Spinal cord (tissue), 10 donors: ENCODE measurements around the gene VCPKMT. TPM values are rescaled to one million over a fixed set of nuclear protein-coding genes. Genes with fewer than 3 reads are reported as not detected.

Source experiments
- DNase-seq, 6 donors: peaks; one replicate each; pipeline versions ENCODE4 v3.0.0 to v3.0.0-alpha.2; 2013 to 2015; ENCODE audit warnings: low spot score in 6 of 6, low read depth in 4 of 6
- H3K27ac ChIP-seq: one replicate; pipeline ENCODE4 v1.5.1; 2013; ENCODE audit warnings: low read depth, low read length, control low read depth
- H3K27me3 ChIP-seq: one replicate; pipeline ENCODE4 v1.6.1; 2013; ENCODE audit warnings: low read length; ENCODE audit not compliant: control insufficient read depth, insufficient read depth
- H3K36me3 ChIP-seq: one replicate; pipeline ENCODE4 v1.6.1; 2013; ENCODE audit warnings: low read length; ENCODE audit not compliant: control insufficient read depth, insufficient read depth
- H3K4me1 ChIP-seq: one replicate; pipeline ENCODE4 v1.6.1; 2013; ENCODE audit warnings: low read length; ENCODE audit not compliant: control insufficient read depth, insufficient read depth
- H3K4me3 ChIP-seq: one replicate; pipeline ENCODE4 v1.5.1; 2013; ENCODE audit warnings: low read depth, low read length, control low read depth
- H3K9me3 ChIP-seq: one replicate; pipeline ENCODE4 v1.6.1; 2013; ENCODE audit warnings: low read length; ENCODE audit not compliant: control insufficient read depth, insufficient read depth
- WGBS: methylation state at CpG from one replicate; pipeline ENCODE4 v1.1.5; 2013; ENCODE audit warnings: missing lambda C conversion rate; ENCODE audit not compliant: insufficient coverage; 5-methylcytosine and 5-hydroxymethylcytosine counted together
- polyA plus RNA-seq, 2 donors: library from polyadenylated mRNA; unstranded; fragments of 120-200 nt; gene quantifications; one replicate each; pipeline ENCODE4 v1.2.1, GENCODE V29; 2013; ENCODE audit not compliant: insufficient read length in 2 of 2
- small RNA-seq: library from RNA; depleted of rRNA; stranded (forward); fragments of <200 nt; gene quantifications from one replicate; pipeline ENCODE3, GENCODE V24; 2014; ENCODE audit warnings: low replicate concordance
- total RNA-seq, 2 donors: library from RNA; depleted of rRNA in 1 of 2; stranded (reverse); fragments of 120-200 nt in 1 of 2; fragments of >200 nt in 1 of 2; gene quantifications; one replicate each; pipeline versions ENCODE4 v1.2.3 to v1.2.4, GENCODE V29; 2013 to 2014
- donor health status: healthy.

The VCPKMT gene
- total and polyA plus RNA-seq, 4 donors: 9.4 to 18.0 (median 13.2) TPM

- H3K27ac ChIP-seq: peak overlapping the region; percentile 44
- WGBS: 69% methylated on average over 10 of the region's 11 CpGs
- no peaks in the 10 kb centered on the region for H3K36me3 ChIP-seq
- H3K27me3 ChIP-seq: no peaks in the 10 kb centered on the region
- H3K4me1 ChIP-seq: peaks cover 32% of the 10 kb centered on the region
- H3K4me3 ChIP-seq: no peak overlapping the region
- DNase-seq: no peak
- no peaks in the 10 kb centered on the region for H3K9me3 ChIP-seq
Measured at GRCh38 chr14:50061664-50062437, 54.5 kb downstream of the VCPKMT start.

GRCh38 chr14:50060871-50061663 lies 55.3 kb downstream of the VCPKMT start:
- H3K27ac ChIP-seq: peak overlapping the region; percentile 44
- H3K4me3 ChIP-seq: no peak overlapping the region
- peaks cover 32% of the 10 kb centered on the region for H3K4me1 ChIP-seq
- DNase-seq: peak in 2 of 6 donors; percentile 25 to 54
- 49% methylated on average over 4 of the region's 12 CpGs for WGBS
- H3K9me3 ChIP-seq: no peaks in the 10 kb centered on the region
- H3K27me3 ChIP-seq: no peaks in the 10 kb centered on the region
- H3K36me3 ChIP-seq: no peaks in the 10 kb centered on the region

DNA sequence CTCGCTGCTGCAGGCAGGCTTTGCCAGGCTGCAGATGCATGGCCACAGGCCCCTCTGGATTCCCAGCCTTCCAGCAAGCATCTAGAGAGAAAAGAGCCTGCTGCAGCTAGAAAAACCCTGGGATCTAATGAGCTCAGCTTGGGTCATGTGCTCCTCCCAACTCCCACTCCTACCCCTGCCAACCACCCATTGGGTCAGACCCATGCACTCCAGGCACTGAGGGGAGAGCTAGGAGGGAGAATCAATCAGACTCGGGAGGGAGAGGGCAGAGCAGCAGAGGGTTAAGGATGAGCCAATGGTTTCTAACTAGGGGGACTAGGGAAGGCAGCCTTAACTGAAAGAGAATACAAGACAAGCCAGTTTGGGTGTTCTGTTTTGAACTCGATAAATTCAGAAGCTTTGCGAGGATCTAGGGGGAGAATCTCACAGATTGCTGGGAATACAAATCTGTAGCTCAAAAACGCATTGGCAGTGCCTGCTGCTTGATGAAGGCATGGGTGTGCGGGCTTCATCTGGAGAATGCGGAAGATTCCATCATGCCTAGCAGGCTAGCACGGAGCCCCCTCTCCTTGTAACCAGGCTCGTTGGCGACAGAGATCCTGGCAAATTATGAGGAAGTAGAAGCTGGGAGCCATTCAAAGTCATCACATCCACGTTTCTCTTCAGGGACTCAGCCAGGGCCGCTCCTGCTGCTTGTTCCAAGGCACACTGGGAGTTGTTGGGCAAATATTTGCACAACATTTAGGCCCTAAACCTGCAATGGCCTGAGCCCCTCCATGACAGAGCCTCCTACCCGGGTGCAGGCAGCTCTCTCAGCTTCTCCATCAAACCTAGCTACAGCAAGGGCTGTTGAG lies 56.4 kb downstream of the VCPKMT start:
- Histone ChIP-seq H3K36me3 (no peaks in the 10 kb centered on the region), H3K4me1 (peaks cover 32% of the 10 kb centered on the region), H3K9me3 (no peaks in the 10 kb centered on the region), H3K4me3 (no peak overlapping the region), H3K27me3 (no peaks in the 10 kb centered on the region), H3K27ac (peak overlapping the region; percentile 29)
- 77% methylated on average over 11 of the region's 13 CpGs for WGBS
- DNase-seq: peak in 1 of 6 donors; percentile 69

Small RNA genes lying within 50 kb of the gene (small RNA-seq; reads per million reads assigned to genes)
- not detected for gene RF00019

Other genes with a start within 250 kb of the VCPKMT start
- 10 to 100 TPM; 23.7 to 35.2 TPM for gene ARF6, start 223.5 kb downstream of the VCPKMT start, total RNA-seq
- gene ARF6, start 223.5 kb downstream of the VCPKMT start, polyA plus RNA-seq: 10 to 100 TPM; 36.9 to 43.9 TPM
- gene SOS2, start 115.0 kb upstream of the VCPKMT start, total RNA-seq: 10 to 100 TPM; 36.3 to 60.2 TPM
- 10 to 100 TPM; 29.6 to 38.6 TPM for gene SOS2, start 115.0 kb upstream of the VCPKMT start, polyA plus RNA-seq
- 10 to 100 TPM in 1 of 2 donors, 1 to 10 TPM in 1; 7.9 to 11.8 TPM for gene L2HGDH, start 195.7 kb upstream of the VCPKMT start, total RNA-seq
- gene L2HGDH, start 195.7 kb upstream of the VCPKMT start, polyA plus RNA-seq: 1 to 10 TPM; 7.9 to 8.2 TPM
- gene DMAC2L, start 195.8 kb upstream of the VCPKMT start, total RNA-seq: 10 to 100 TPM in 1 of 2 donors, 1 to 10 TPM in 1; 6.4 to 11.7 TPM
- 10 to 100 TPM; 29.7 to 36.4 TPM for gene DMAC2L, start 195.8 kb upstream of the VCPKMT start, polyA plus RNA-seq